GM18505 (cell line): Measurements from ENCODE around the gene MATN1.

ENCODE experiments used
- ATAC-seq: cut with Tn5 transposase; IDR thresholded peaks from one replicate; pipeline ENCODE4 v1.9.1; 2021; ENCODE audit not compliant: unreplicated experiment
- POLR2A ChIP-seq: IDR thresholded peaks from 4 replicates; pipeline ENCODE4 v1.6.1; 2011; ENCODE audit warnings: borderline replicate concordance; ENCODE audit not compliant: insufficient read depth, insufficient read length; ENCODE audit errors: extremely low read depth

MATN1 gene

DNA sequence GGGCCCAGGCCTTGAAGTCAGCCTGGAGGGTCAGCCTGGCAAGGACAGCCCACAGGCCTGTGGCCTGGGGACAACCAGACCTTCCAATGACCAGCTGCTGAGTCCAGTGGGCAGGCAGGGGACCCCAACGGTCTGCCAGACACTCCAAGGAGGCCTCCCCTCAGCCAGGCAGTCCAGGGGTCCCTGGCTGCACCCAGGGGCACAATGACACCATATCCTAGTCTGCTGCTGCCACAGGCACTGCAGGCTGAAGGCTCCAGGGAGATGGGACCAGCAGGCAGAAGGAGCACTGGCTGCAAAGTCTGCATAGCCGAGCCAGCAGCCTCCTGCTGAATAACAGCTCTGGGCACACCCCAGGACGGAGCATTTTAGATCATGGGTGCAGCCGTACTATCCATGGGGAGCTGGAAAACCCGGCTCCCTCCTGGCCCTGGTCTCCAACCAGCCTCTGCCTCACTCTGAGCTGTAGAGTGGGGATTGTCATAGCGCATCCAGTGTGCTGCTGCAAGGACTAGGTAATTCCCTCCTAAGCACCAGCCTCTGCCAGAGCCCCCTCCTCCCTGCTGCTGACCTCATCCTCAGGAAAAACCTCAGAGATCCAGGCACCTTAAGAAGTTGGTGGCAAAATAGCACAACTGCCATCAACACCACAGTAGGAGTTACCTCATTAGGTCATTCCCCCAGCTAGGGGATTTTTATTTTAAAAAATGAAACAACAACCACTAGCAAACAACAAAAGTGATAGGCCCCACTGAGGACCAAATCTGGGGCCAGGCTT lies 39.0 kb upstream of the MATN1 start:
- no peak for ATAC-seq

DNA sequence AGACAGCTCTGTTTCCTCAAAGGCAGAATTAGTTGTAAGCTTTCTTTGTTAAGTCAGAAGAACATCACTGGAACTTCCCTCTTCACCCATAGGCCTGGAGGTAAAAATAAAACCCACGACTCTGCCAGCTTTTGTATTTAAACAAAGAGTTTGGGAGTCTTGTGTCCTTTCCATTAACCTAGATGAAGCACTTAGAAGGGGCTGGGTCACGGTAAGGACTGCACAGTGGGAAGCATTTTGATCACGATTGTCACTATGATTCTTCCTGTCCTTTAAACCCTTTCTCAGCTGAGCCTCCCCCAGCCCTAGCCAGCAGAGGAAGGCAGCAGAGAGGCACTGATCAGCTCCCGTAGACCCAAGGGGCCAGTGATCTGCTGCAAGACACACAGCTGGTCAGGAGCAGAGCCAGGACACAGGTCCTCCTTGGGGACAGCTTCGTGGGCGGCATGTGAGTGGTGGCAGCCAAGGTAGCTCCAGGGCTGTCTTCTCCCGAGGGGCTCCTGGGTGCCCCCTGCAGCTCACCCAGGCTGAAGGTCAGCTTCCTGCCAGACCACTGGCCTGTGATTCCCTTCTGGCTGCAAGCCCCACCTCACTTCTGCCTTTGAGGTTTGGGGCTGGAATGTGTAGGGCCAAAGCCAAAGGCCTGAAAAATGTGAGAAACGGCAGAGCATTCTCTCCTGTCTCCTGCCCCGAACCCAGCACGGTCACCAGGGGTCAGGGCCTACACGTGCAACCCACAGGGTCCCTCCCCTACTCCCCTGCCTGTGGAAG lies 38.2 kb upstream of the MATN1 start:
- ATAC-seq, result no peak
- no peak for TF ChIP-seq POLR2A

More for the DNA sequence above, 39.0 kb upstream of the MATN1 start:
- no peak for TF ChIP-seq POLR2A

DNA sequence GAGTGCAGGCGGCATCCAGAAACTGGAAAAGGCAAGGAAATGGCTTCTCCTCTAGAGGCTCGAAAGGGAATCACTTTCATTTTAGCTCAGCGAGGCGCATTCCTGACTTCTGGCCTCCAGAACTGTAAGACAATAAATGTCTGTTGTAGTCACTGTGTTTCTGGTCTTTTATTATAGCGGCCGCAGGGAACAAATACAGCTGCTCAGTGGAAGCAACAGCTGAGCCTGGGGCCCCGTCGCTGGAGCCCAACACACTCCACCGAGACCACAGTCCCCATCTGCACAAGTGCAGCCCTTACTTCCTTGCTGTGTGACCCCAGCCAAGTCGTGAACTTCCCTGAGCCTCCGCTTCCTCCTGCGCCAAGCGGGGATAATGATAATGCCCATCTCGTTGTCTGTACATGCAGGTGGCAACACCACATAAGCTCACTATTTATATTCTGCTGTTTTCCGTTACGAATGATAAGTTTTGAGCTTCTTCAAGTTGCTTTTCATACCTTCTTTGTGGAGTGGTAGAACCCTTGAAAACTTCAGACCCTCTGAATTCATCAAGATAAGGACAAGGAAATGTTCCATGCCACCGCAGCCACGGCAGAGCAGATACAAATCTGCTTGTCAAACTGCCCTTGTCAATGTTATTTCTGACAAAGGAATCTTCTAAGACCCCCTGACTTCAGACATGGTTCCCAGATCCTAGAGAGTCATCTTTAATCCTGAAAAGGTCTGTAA lies 37.4 kb upstream of the MATN1 start:
- TF ChIP-seq POLR2A, result no peak
- ATAC-seq, result no peak

DNA sequence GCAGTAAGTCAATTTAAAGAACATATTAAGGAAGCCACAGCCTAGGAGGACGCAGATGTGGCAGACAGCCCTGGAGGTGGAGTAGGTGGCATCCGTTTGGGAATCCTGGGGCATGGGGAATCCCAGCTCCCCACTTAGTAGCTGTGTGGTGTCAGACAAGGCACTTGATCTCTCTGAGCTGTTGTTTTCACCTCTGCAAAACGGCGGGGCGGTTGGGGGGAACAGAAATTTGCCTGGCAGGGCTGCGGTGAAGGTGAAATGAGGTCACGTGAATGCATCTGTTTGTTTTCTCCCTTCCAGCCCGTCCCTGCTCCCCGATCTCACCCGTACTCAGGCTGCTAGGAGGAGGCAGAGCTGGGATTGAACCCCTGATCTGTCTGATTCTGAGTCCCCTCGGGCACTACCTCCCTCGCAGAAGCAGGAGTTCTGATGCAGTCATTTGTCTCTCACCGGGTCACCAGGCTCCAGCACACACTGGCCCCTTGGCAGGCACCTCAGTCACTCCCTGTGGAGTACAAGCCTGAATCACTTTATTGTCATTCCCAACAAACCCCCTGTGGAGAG lies 36.4 kb upstream of the MATN1 start:
- TF ChIP-seq POLR2A, result peak; percentile 57
- no peak for ATAC-seq

DNA sequence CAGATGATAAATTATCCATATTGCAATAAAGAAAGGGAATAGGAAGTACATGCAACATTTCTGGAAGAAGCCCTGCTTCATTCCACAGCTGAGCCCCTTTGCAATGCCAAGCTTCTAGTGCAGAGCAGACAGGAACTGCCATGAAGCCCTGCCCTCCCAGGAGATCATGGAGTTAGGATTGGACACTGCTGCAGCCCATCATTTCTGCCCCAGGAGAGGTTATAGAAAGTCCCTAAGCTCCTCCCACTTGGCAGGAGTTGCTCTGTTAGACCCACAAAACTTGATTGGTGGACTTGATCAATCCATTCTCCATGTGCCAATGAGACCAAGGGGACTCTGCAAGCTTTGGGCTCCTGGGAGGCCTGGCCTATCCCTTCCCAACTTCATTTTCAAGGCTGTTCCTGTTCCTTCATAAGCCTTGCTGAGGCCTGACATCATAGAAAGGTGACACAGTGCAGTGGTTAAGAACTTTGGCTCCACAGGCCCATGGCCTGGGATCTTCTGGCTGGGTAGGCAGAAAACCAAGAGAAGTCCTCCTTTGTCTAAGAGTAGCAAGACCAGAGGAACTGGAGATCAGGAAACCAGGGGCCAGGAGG lies 35.5 kb upstream of the MATN1 start:
- TF ChIP-seq POLR2A, result peak; percentile 33
- no peak for ATAC-seq

DNA sequence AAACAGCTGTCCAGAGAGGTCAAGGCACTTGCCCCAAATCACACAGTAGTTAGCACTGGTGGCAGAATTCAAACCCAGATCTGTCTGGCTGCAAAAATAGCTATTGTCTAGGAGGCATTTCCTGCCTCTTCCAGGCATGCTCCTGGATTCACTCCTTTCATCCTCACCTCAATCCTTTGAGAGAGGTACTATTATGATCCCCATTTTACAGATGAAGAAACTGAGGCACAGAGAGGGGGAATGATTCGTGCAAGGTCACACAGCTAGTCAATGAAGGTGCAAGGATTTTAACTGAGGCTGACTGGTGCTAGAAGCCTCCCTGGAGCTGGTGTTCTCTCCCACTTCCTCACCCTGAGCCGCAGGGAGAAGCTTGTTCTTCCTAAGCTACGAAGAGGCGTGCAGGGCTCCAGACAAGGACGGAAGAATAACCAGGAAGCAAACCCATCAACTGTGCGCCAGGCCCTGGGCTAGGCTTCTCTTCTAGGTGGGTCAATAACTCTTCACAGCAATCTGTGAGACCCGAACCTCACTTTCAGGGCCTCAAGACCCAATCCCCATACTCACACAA lies 34.8 kb upstream of the MATN1 start:
- ATAC-seq, result no peak
- TF ChIP-seq POLR2A, result no peak

DNA sequence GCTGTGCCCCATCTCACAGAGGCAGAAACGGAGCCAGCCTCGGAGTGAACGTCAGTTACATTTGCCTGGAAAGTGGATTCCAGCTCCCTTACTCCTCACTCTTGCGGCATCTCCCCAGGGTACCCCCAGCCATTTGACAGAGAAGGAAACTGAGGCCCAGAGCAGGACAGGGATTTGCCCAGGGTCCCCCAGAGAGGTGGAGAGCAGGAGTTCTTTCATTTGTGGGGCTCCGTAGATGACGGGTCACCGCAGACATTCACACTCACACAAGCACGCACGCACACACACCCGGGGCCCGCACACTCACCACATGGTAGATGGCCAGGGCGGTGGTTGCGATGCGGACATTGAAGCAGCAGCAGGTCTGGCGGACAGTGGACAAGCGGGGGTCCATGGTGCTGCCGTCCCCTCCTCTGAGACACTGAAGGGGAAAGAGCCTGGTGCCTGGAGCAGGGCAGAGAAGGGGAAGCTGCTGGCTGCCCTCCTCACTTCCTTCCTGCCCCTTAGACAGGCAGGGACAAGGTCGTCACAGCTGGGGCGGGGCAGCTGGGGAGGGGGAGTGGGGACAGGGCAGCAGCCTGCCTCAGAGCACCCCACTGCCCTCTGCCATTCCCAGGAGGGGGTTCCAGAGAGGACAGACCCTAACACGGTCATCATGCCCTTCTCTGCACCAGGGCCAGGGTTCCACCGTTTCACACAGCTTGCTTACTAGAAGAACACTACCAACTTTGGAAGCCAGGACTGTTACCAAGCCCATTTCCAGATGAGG lies 34.2 kb upstream of the MATN1 start, which contains the start of gene LAPTM5:
TSS of gene LAPTM5 (minus strand) at position 423 of the 769 bp plus-strand sequence. CDS start at position 394, 29 bp downstream.
- ATAC-seq, result no peak
- TF ChIP-seq POLR2A, result peak; percentile 95

DNA sequence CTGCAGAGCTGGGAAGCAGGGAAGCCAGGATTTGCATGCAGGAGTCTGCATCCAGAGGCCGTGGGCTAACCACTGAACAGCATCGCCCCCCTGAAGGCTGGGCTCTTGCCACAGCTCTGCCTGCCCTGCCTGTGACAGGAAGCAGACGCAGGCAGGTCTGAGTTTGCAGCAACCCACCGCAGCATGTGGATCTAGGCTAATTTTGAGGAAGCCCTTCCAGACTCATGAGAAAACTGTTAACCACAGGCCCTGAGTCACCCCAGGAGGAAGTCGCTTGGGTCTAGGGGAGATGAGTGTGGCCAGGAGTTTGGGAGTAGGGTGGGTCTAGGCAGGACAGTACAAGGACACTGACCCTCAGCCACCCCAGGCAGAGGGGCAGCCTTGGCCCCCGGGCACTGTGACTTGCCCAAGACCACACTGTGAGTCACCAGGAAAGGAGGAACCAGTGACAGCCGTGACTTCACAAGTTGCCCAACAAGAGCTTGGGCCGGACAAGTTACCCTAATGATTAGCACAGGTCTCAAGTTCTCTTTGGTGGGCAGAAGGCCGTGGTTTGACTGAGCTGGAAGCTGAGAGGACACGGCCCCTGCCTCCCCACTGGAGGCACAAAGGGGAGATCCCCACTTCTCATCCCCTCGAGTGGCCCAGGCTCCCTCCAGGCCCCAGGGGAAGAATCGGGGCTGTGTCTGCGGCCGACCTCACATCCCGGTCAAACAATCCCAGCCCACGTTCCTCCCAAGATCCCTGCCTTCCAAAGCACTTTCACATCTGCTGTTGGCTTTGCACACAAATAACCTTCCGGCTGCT lies 33.4 kb upstream of the MATN1 start:
- TF ChIP-seq POLR2A, result peak; percentile 72
- ATAC-seq, result no peak

DNA sequence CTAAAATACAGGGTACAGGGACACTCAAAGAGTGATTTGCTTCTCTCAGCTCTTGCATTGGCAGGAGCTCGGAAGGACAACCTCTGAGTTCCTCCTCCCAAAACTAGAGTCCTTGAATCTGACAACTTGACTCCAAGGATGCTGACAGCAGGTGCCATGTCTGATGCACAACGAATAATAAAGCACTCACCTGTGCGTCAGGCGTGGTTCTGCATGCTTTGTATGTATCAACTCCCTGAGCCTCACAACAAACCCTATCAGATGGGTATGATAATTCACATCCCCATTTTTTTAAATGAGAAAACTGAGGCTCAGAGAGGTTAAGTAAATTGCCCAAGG lies 32.8 kb upstream of the MATN1 start:
- ATAC-seq, result no peak
- TF ChIP-seq POLR2A, result no peak

DNA sequence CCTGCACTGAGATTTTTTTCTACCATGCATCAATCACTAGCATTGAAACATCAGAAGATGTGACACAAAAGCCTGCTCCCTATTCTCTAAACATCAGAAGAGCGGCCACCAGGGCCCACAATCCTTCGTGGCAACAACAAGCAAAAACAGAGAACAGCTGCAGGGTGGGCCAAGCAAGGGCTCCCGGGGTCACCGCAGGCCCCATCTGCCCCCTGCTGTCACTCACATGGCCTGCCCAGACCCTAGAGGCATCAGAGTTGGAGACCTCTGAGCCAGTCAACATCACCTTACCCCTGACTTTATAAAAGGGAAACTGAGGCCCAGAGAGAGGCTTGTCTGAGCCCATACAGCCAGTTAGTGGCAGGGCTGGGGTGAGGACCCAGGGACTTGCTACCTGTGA lies 32.4 kb upstream of the MATN1 start:
- TF ChIP-seq POLR2A, result no peak
- no peak for ATAC-seq

DNA sequence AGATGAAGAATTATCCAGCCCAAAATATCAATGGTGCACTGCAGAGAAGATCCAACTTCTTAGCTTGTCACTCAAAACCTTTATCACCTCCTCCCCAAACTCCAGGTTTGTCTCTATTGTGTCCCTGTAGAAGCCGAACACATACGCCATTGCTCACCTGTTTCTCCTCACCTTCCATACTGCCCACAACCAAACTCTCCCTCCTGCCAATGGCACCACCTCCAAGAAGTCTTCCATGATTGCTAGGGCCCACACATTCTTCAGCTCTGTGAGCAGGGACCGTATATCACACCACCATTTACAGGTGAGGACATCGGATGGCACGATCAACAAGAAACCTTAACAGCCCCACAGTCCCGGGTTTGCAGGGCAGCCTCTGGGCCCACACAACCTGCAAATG lies 31.9 kb upstream of the MATN1 start:
- no peak for ATAC-seq
- no peak for TF ChIP-seq POLR2A
